H54 (cell line): ENCODE measurements around the gene SLBP.

Experiments
- DNase-seq: peaks from one replicate; pipeline ENCODE4 v3.0.0; 2011; ENCODE audit warnings: low spot score, mixed read lengths; ENCODE audit not compliant: insufficient read length
- FAIRE-seq: peaks from 3 replicates; lab custom pipeline; 2011; peaks lifted over from hg19 to GRCh38; lab: Jason Lieb, UNC
- POLR2A ChIP-seq: IDR thresholded peaks from 2 replicates; pipeline ENCODE4 v1.6.1; 2011; ENCODE audit warnings: low read depth, mild to moderate bottlenecking, low read length

The SLBP gene

GRCh38 chr4:1644891-1645657 lies 67.0 kb downstream of the SLBP start:
- TF ChIP-seq POLR2A = no peak
- FAIRE-seq = no peak
- DNase-seq = no peak

- FAIRE-seq = no peak
- DNase-seq = no peak
- no peak for TF ChIP-seq POLR2A
These were observed 68.0 kb downstream of the SLBP start for GRCh38 chr4:1643971-1644735.
